GOT3 (cell line): ENCODE results near the gene SMTN.
"Not testable (repeated sequence)": the region's sequence is repeated elsewhere in the genome, so short reads cannot be mapped to it uniquely, and the experiment has no call there.

Source experiments
- DNase-seq: peaks from one replicate; lab custom pipeline; 2025; ENCODE audit warnings: mixed read lengths; lab: John Stamatoyannopoulos, UW

The SMTN gene

GRCh38 chr22:31080848-31081649 lies at the start of gene SMTN:
Gene SMTN, plus strand, starts transcription at chr22:31081318. Its CDS starts 1,941 bp downstream, at chr22:31083259.
- peak; percentile 68 for DNase-seq

GRCh38 chr22:31036671-31037550 lies 44.2 kb upstream of the SMTN start:
- peak; percentile 18 for DNase-seq

- no peak for DNase-seq
Observed at GRCh38 chr22:31038686-31039085, 42.4 kb upstream of the SMTN start.

- DNase-seq = no peak
Observed at GRCh38 chr22:31039393-31039792, 41.7 kb upstream of the SMTN start.

- DNase-seq = no peak
Observed at GRCh38 chr22:31040542-31041398, 40.3 kb upstream of the SMTN start.

GRCh38 chr22:31044262-31044861 lies 36.8 kb upstream of the SMTN start:
- no peak for DNase-seq

- no peak for DNase-seq
Observed at GRCh38 chr22:31045900-31046538, 35.1 kb upstream of the SMTN start.

GRCh38 chr22:31046539-31047226 lies 34.4 kb upstream of the SMTN start:
- DNase-seq = no peak

- no peak for DNase-seq
Observed at GRCh38 chr22:31048570-31048969, 32.5 kb upstream of the SMTN start.

GRCh38 chr22:31049815-31050420 lies 31.2 kb upstream of the SMTN start:
- DNase-seq = no peak

- no peak for DNase-seq
Observed at GRCh38 chr22:31055117-31055634, 25.9 kb upstream of the SMTN start.

- DNase-seq = peak; percentile 39
Observed at GRCh38 chr22:31055635-31056159, 25.4 kb upstream of the SMTN start.

- no peak for DNase-seq
Observed at GRCh38 chr22:31056986-31057599, 24.0 kb upstream of the SMTN start.

GRCh38 chr22:31059663-31060062 lies 21.5 kb upstream of the SMTN start:
- not testable (repeated sequence) for DNase-seq

- DNase-seq = no peak
Observed at GRCh38 chr22:31062566-31063230, 18.4 kb upstream of the SMTN start.

- DNase-seq = no peak
Observed at GRCh38 chr22:31064369-31064768, 16.7 kb upstream of the SMTN start.

- no peak for DNase-seq
Observed at GRCh38 chr22:31068970-31069369, 12.1 kb upstream of the SMTN start.

- not testable (repeated sequence) for DNase-seq
Observed at GRCh38 chr22:31069691-31070314, 11.3 kb upstream of the SMTN start.
